Adrenal gland (tissue), 5 donors: Measurements from ENCODE around the gene DCAF8L2.

Experiments
- CTCF ChIP-seq, 6 experiments: fragments of 450-650 bp in 4 of 6; fragments of 200-600 bp in 2 of 6; sonication (generic) in 1 of 6; IDR thresholded peaks; 1 replicate in 5 of 6; 2 replicates in 1 of 6; pipeline versions ENCODE4 v1.5.1 to v1.8.0; 2016 to 2021; ENCODE audit warnings: antibody characterized with exemption in 6 of 6, mild to moderate bottlenecking in 2 of 6, moderate library complexity in 1 of 6
- POLR2A ChIP-seq, 2 donors: fragments of 450-650 bp; IDR thresholded peaks; one replicate each; pipeline ENCODE4 v1.6.1; 2017; ENCODE audit warnings: antibody characterized with exemption in 2 of 2, mild to moderate bottlenecking in 2 of 2, moderate library complexity in 1 of 2
- donor health status: DM: no; HTN: no; CAD: no.

- no peak for TF ChIP-seq CTCF (IDR thresholded peaks at IDR 0.05)
- no peak for TF ChIP-seq POLR2A (IDR thresholded peaks at IDR 0.05)
These were observed 14.6 kb upstream of the DCAF8L2 start for GRCh38 chrX:27575565-27575964.
